Mucosa of stomach (tissue), 1 donor: ENCODE results near the gene CBLL1.

Source experiments
- H3K27me3 ChIP-seq: one replicate; pipeline ENCODE4 v1.7.0; 2013; ENCODE audit warnings: mild to moderate bottlenecking, low read length; ENCODE audit not compliant: control insufficient read depth, insufficient read depth
- H3K36me3 ChIP-seq: one replicate; pipeline ENCODE4 v1.7.0; 2013; ENCODE audit warnings: low read length; ENCODE audit not compliant: control insufficient read depth, insufficient read depth
- H3K4me1 ChIP-seq: one replicate; pipeline ENCODE4 v1.7.0; 2013; ENCODE audit warnings: mild to moderate bottlenecking, low read length; ENCODE audit not compliant: control insufficient read depth, insufficient read depth
- H3K4me3 ChIP-seq: one replicate; pipeline ENCODE4 v1.7.0; 2013; ENCODE audit warnings: low read length
- H3K9ac ChIP-seq: one replicate; pipeline ENCODE4 v1.7.0; 2013; ENCODE audit warnings: mild to moderate bottlenecking, low read length, moderate library complexity
- H3K9me3 ChIP-seq: one replicate; pipeline ENCODE4 v1.7.0; 2013; ENCODE audit warnings: mild to moderate bottlenecking, low read length, moderate library complexity; ENCODE audit not compliant: control insufficient read depth
- donor health status: Pancreatic carcinoma.

The CBLL1 gene

DNA sequence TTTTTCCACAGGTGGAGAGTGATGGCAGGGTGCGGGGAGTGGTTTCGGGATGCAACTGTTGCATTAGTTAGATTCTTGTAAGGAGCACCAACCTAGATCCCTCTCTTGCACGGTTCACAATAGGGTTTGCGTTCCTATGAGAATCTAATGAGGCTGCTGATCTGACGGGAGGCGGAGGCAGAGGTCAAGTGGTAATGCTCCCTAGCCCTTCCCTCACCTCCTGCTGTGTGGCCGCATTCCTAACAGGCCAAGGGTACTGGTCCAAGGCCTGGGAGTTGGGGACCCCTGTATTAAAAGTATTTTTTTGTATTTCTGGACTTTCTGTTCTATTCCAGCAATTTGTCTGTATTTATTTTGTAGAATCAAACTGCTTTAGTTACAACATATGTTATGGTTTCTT, 7.2 kb downstream of the CBLL1 start:
- no peaks in the 10 kb centered on the region for H3K4me1 ChIP-seq
- peaks cover 4% of the 10 kb centered on the region for H3K36me3 ChIP-seq
- no peak overlapping the region for H3K4me3 ChIP-seq
- H3K9me3 ChIP-seq: no peaks in the 10 kb centered on the region
- H3K9ac ChIP-seq: no peak overlapping the region
- no peaks in the 10 kb centered on the region for H3K27me3 ChIP-seq

DNA sequence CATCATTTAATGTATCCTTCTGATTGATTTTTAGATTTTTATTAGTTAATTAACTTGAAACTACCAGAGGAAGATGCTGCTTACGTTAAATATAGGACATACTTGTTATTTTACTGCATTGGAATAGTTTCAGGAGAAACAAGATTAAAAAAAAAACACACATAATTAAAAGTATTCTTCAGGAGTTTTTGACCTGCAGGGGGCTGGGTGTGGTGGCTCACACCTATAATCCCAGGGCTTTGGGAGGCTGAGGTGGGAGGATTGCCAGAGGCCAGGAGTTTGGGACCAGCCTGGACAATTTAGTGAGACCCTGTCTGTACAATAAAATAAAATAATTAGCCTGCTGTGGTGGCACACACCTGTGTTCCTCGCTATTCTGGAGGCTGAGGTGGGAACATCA, 10.7 kb downstream of the CBLL1 start:
- no peaks in the 10 kb centered on the region for H3K9me3 ChIP-seq
- H3K4me1 ChIP-seq: no peaks in the 10 kb centered on the region
- no peak overlapping the region for H3K9ac ChIP-seq
- no peaks in the 10 kb centered on the region for H3K27me3 ChIP-seq
- peaks cover 4% of the 10 kb centered on the region for H3K36me3 ChIP-seq
- H3K4me3 ChIP-seq: no peak overlapping the region

DNA sequence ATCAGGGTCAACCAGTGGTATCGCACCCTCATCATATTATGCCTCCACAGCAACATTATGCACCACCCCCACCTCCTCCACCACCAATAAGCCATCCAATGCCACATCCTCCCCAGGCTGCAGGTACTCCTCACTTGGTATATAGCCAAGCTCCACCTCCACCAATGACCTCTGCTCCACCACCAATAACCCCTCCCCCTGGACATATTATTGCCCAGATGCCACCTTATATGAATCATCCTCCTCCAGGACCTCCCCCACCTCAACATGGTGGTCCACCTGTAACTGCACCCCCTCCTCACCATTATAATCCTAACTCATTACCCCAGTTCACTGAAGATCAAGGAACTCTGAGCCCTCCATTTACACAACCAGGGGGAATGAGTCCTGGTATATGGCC, 14.7 kb downstream of the CBLL1 start:
- Histone ChIP-seq H3K4me1 (no peaks in the 10 kb centered on the region), H3K9me3 (no peaks in the 10 kb centered on the region), H3K4me3 (no peak overlapping the region), H3K9ac (no peak overlapping the region), H3K36me3 (no peaks in the 10 kb centered on the region), H3K27me3 (no peaks in the 10 kb centered on the region)

DNA sequence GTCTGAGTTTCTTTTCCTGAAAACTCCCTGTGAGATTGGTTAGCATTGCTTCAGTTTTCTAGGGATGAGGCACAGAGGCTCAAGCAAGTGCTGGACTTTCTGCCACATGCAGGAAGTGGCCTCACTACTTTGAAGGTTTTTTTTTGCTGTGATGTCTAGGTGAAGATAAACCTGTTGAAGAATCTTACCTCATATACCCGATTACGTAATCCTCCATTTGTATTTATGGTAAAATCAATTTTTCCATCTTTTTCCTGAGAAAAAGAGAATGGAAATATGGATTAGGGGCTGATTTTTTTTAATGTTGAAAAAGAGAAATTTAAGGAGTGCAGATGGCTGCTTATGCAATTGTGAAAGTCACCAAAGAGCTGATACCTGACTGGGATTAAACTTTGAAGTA, 23.4 kb downstream of the CBLL1 start:
- H3K27me3 ChIP-seq: no peaks in the 10 kb centered on the region
- H3K4me3 ChIP-seq: no peak overlapping the region
- no peaks in the 10 kb centered on the region for H3K9me3 ChIP-seq
- no peaks in the 10 kb centered on the region for H3K4me1 ChIP-seq
- H3K36me3 ChIP-seq: no peaks in the 10 kb centered on the region
- no peak overlapping the region for H3K9ac ChIP-seq

DNA sequence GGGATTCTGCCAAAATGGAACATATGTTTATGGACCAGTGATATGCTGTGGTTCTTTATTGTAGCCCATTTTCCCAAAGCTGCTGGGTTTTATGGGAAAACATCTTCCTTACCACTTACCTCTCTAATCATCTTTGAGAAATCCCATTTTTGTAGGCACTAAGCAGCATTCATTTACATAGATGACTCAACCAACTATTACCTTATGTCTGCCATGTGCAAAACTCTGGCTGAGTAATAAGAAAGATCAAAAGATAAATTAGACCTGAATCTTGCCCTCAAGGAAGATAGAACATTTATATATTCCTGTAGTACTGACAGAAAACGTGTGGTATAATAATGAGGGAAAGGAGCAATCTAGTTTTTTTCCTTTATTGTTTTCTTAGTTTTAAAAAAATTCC, 24.3 kb downstream of the CBLL1 start:
- Histone ChIP-seq H3K4me1 (no peaks in the 10 kb centered on the region), H3K36me3 (no peaks in the 10 kb centered on the region), H3K9ac (no peak overlapping the region), H3K4me3 (no peak overlapping the region), H3K27me3 (no peaks in the 10 kb centered on the region), H3K9me3 (no peaks in the 10 kb centered on the region)

DNA sequence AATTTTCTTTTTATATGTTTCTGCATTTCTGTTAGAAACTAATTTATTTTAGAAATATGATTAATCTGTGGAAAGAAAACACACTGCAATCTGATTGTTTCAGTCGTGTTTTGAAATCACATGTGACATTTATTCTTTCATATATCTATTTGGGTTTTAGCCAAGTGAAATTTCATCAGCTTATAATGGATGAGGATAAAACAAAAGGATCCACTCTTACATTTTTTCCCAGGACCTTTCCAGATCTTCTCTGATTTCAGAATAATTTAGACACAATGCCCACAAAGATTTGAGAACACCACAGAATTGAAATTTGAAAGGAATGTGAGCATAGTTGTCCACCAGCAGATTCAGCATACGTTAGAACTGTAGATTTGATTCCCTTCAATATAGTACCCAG, 29.1 kb downstream of the CBLL1 start:
- no peaks in the 10 kb centered on the region for H3K36me3 ChIP-seq
- H3K9ac ChIP-seq: no peak overlapping the region

DNA sequence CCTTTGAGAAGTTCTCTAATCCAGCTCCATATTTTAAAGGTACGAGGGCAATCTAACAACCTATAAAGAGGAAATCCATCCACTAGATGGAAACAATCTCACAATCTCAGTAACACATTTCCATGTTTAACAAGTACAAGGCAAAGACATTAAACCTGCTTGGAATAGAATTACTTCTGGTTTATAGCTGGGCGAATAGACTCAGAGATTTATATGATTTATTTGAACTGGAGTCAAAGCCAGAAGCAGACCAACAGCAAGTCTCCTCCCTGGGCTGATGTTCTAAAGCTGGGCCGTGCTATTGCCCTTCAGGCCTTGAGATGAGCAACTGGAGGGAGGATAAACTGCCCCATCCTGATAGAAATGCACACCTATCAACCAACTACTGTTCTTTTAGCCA, 33.8 kb downstream of the CBLL1 start:
- no peak overlapping the region for H3K4me3 ChIP-seq
- no peaks in the 10 kb centered on the region for H3K27me3 ChIP-seq
- no peak overlapping the region for H3K9ac ChIP-seq
- H3K4me1 ChIP-seq: no peaks in the 10 kb centered on the region
- no peaks in the 10 kb centered on the region for H3K9me3 ChIP-seq
- no peaks in the 10 kb centered on the region for H3K36me3 ChIP-seq

More for the DNA sequence above, 29.1 kb downstream of the CBLL1 start:
- H3K9me3 ChIP-seq: no peaks in the 10 kb centered on the region
- no peak overlapping the region for H3K4me3 ChIP-seq
- no peaks in the 10 kb centered on the region for H3K27me3 ChIP-seq
- H3K4me1 ChIP-seq: no peaks in the 10 kb centered on the region

- Histone ChIP-seq H3K4me1 (no peaks in the 10 kb centered on the region), H3K9me3 (no peaks in the 10 kb centered on the region), H3K27me3 (no peaks in the 10 kb centered on the region), H3K36me3 (no peaks in the 10 kb centered on the region), H3K9ac (no peak overlapping the region), H3K4me3 (no peak overlapping the region)
Measured at GRCh38 chr7:107778283-107778682, 34.3 kb downstream of the CBLL1 start.

DNA sequence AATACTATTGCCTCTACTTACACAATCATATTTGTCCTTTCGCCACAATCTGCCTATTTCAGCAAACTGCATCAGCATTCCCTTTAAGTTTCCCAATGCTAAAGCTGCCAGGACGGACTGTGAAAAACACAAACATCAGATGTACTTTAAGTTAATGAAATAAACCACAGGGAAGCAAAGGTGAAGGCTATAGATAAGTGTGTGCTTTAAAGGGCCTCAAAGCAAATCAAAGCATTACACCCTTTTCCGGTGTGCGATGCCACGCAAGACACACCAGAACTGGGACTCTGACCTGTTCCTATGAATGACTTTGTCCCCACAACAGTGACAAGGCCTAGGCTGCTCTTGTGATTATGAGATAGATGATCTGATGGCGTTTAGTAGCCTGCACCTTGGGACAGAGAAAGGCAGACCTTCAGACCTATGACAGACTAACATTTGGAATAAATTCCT, 35.7 kb downstream of the CBLL1 start:
- Histone ChIP-seq H3K27me3 (no peaks in the 10 kb centered on the region), H3K9me3 (no peaks in the 10 kb centered on the region), H3K36me3 (no peaks in the 10 kb centered on the region), H3K9ac (no peak overlapping the region), H3K4me1 (no peaks in the 10 kb centered on the region), H3K4me3 (no peak overlapping the region)

- no peaks in the 10 kb centered on the region for H3K4me1 ChIP-seq
- no peaks in the 10 kb centered on the region for H3K9me3 ChIP-seq
- no peak overlapping the region for H3K9ac ChIP-seq
- H3K36me3 ChIP-seq: no peaks in the 10 kb centered on the region
- no peaks in the 10 kb centered on the region for H3K27me3 ChIP-seq
- H3K4me3 ChIP-seq: no peak overlapping the region
Measured at GRCh38 chr7:107782374-107782773, 38.4 kb downstream of the CBLL1 start.

GRCh38 chr7:107783648-107784047, 39.7 kb downstream of the CBLL1 start:
- Histone ChIP-seq H3K9ac (no peak overlapping the region), H3K36me3 (no peaks in the 10 kb centered on the region), H3K27me3 (no peaks in the 10 kb centered on the region), H3K4me1 (no peaks in the 10 kb centered on the region), H3K4me3 (no peak overlapping the region), H3K9me3 (no peaks in the 10 kb centered on the region)

- no peaks in the 10 kb centered on the region for H3K27me3 ChIP-seq
- no peak overlapping the region for H3K4me3 ChIP-seq
- no peaks in the 10 kb centered on the region for H3K4me1 ChIP-seq
- H3K9ac ChIP-seq: no peak overlapping the region
- H3K36me3 ChIP-seq: no peaks in the 10 kb centered on the region
- no peaks in the 10 kb centered on the region for H3K9me3 ChIP-seq
Measured at GRCh38 chr7:107785170-107785569, 41.2 kb downstream of the CBLL1 start.

DNA sequence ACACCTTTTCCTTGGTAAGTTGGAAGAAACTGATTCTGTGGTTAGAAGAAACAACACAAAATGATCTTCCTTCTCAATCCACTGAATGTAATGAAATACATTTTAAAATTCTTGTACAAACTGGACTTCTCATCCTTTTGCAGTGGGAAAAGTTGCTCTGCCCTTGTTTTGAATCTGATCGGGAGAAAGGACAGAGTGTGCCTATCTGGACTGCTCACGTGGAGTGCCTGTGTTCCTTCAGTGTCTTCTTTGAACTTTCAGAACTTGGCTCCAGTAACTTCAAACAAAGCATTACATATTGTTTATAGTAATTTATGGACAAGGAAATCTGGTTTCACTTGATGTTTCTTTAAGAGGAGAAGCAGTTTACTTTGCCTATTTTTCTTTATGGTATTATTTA, 42.0 kb downstream of the CBLL1 start:
- Histone ChIP-seq H3K36me3 (no peaks in the 10 kb centered on the region), H3K9ac (no peak overlapping the region), H3K9me3 (no peaks in the 10 kb centered on the region), H3K27me3 (no peaks in the 10 kb centered on the region), H3K4me3 (no peak overlapping the region), H3K4me1 (no peaks in the 10 kb centered on the region)
